Measurements from ENCODE around the gene AFG1L.

DNA sequence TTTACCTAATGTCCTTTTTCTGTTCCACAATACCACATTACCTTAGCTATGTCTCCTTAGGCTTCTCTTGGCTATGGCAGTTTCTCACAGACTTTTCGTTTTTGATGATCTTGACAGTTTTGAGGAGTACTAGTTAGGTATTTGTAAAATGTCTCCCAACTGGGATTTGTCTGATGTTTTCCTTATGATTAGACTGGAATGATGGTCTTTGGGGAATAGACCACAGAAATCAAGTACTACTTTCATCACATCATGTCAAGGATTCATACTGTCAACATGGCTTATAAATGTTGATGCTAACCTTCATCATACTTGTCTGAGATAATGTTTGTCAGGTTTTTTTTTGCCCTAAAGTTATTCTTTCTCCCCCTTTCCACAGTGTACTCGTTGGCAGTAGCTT is 187.7 kb downstream of the AFG1L start:
- TF ChIP-seq POLR2A (IDR thresholded peaks at IDR 0.05) (no peak), CTCF (IDR thresholded peaks at IDR 0.05) (no peak)

Measured in heart left ventricle (tissue), 13 donors.